PFSK-1 (cell line): ENCODE measurements around the gene POLA1.

Experiments
- POLR2AphosphoS5 ChIP-seq: IDR thresholded peaks from 2 replicates; pipeline ENCODE4 v1.6.1; 2012; ENCODE audit warnings: low read depth, mild to moderate bottlenecking, control low read depth, low read length, moderate library complexity
- REST ChIP-seq, 2 experiments: IDR thresholded peaks; 2 replicates each; pipeline versions ENCODE4 v1.6.1 to v1.8.0; 2011 to 2012; ENCODE audit warnings: low read depth in 2 of 2, low read length in 2 of 2, control low read depth in 1 of 2, inconsistent platforms in 1 of 2, mild to moderate bottlenecking in 1 of 2, moderate library complexity in 1 of 2; ENCODE audit not compliant: insufficient read depth in 1 of 2
- TAF1 ChIP-seq: IDR thresholded peaks from 2 replicates; pipeline ENCODE4 v1.6.1; 2012; ENCODE audit warnings: low read length, control low read depth, borderline replicate concordance; ENCODE audit not compliant: insufficient read depth

- no peak for TF ChIP-seq TAF1
- no peak for TF ChIP-seq REST (IDR thresholded peaks at IDR 0.05; ENCODE audit: insufficient read depth in 1 of 2, low read depth in 2 of 2, low read length in 2 of 2)
- TF ChIP-seq POLR2AphosphoS5: no peak
These were observed 20.3 kb upstream of the POLA1 start for GRCh38 chrX:24673424-24673823.
